Heart left ventricle (tissue), 13 donors: Measurements from ENCODE around the gene GAB4.

Experiments used
- POLR2A ChIP-seq, 2 donors: fragments of 450-650 bp; IDR thresholded peaks; one replicate each; pipeline ENCODE4 v1.6.1; 2017; ENCODE audit warnings: antibody characterized with exemption in 2 of 2, mild to moderate bottlenecking in 2 of 2, moderate library complexity in 2 of 2
- TF ChIP-seq, protein P1 (sequence below), 12 donors: fragments of 200-600 bp; sonication (generic) in 4 of 12; IDR thresholded peaks; one replicate each; pipeline versions ENCODE4 v1.5.0 to v1.8.0; 2018 to 2022; ENCODE audit warnings: antibody characterized with exemption in 12 of 12, mild to moderate bottlenecking in 5 of 12
- donor health status: ischemic (EF 13 %, LVEDD 7.1; RV severe dilation, severe dysfunction).
- donor health status: DM: no; HTN: yes; CAD: no.
- donor health status: DM: no; HTN: no; CAD: no.
- donor health status: ischemic (EF 25% LVEDD 6.9; RV normal size, moderate dysfunction).
- donor health status: ischemic (EF 25% LVEDD 5.7; RV mildly dilated, moderate dysfunction).
- donor health status: ischemic (EF 35%, LVEDD 5.7; RV mildly dilated, moderate dysfunction).
- donor health status: nonischemic (EF 11% LVEDD 7.7; RV severe dilation, severe dysfunction).
- donor health status: DM: yes; HTN: yes; CAD: no.
- donor health status: PGD.
- donor health status: ischemic (EF 29% LVEDD 5.4; RV normal size, mild dysfunction).
- donor health status: nonischemic (EF 23%, LVEDD 6.1; RV moderate dilation, normal function).

DNA sequence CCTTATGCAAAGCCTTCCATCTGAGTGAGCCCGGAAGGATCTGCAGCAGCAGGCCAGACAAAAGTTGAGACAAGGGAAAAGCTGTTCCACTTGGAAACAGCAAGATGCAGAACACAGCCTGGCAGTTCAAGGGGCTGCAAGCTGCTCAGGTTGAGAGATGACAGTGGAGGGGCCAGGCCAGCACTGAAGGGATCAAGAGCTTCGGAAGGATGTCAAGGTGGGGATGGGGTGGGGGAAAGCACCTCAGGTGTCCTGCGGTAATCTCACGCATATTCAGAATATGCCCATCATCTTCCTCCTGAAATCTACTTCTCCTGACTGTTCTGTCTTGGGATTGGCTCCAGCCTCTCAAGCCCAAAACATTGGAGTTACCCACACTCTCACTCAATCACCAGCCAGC, 35.7 kb downstream of the GAB4 start:
- TF ChIP-seq, protein P1, sequence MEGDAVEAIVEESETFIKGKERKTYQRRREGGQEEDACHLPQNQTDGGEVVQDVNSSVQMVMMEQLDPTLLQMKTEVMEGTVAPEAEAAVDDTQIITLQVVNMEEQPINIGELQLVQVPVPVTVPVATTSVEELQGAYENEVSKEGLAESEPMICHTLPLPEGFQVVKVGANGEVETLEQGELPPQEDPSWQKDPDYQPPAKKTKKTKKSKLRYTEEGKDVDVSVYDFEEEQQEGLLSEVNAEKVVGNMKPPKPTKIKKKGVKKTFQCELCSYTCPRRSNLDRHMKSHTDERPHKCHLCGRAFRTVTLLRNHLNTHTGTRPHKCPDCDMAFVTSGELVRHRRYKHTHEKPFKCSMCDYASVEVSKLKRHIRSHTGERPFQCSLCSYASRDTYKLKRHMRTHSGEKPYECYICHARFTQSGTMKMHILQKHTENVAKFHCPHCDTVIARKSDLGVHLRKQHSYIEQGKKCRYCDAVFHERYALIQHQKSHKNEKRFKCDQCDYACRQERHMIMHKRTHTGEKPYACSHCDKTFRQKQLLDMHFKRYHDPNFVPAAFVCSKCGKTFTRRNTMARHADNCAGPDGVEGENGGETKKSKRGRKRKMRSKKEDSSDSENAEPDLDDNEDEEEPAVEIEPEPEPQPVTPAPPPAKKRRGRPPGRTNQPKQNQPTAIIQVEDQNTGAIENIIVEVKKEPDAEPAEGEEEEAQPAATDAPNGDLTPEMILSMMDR (IDR thresholded peaks at IDR 0.05) = no peak
- TF ChIP-seq POLR2A (IDR thresholded peaks at IDR 0.05) = no peak
